AG08396 (cell line): ENCODE data around the gene GPR137.

Experiments used
- DNase-seq: peaks from one replicate; pipeline ENCODE4 v3.0.0; 2012; ENCODE audit warnings: low spot score, mixed read lengths

Gene GPR137

DNA sequence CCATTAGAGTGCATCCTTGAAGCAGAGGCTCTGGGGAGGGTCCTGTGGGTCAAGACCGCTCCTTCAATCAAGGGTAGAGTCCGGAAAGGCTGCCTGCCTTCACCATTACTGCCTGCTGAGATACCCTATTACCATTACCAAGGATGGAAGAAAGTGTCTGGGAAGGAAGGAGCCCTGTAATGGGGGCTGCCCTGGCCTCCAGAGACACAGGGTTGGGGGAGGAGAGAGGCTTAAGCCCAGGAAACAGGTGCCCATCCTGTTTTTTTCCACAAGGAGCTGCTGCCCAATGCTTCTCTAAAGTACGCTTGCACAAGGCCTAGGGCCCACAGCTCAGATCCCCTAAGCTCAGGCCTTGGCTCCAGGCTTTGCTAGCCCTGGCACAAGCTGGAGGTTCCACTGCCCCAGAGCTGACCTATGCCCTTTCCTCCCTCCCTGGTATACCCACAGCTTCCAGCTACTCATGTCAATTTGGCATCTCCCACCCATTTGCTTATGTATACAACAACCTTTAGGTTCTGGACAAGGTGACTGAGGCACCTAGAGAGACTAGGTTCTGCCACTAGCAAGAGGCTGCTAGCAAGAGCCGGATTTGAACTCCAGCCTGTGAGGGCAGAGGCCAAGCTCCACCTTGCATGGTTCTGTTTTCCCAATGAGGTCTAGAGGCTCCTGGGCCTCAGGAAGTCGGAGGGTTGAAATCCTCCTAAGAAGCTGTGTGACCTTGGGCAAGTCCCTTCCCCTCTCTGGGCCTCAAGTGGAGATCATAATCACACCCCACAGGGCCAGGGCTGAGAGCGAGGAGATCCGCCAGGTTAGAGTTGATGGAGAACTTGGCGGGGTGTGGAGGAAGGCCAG is 35.9 kb upstream of the GPR137 start:
- DNase-seq: no peak

DNA sequence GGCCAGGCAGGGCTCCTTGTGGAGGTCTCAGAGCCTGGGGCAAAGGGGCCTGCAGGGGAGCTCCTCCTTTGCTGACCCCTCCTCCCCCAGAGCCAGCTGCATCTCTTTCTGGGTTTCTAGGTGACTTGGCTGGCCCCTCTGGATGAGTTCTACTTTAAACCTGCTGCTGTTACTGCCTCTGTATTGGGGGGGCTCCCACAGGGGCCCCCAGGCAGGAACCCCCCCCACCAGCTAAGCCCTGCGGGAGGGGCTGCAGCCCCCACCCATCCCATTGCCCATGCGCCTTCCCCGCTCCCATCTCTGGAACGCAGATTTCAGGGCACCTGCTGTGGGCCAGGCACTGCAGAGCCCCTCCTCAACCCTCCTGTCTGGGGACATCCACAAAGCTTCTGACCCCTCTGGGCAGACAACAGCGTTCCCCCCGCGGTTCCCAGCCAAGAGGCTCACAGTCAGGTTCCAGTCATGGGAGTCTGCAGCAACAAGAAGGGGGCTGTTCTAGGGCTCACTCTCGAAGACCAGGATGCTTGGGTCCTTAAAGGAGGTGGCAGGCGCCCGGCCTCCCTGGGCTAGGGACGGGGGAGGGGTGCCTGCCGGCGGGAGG is 35.1 kb upstream of the GPR137 start:
- DNase-seq: no peak

- peak; percentile 92 for DNase-seq
Measured at GRCh38 chr11:64251016-64251752, 34.5 kb upstream of the GPR137 start, which contains the start of gene PLCB3. PLCB3 (plus strand) TSS chr11:64251530; CDS start chr11:64251650, 120 bp downstream.

DNA sequence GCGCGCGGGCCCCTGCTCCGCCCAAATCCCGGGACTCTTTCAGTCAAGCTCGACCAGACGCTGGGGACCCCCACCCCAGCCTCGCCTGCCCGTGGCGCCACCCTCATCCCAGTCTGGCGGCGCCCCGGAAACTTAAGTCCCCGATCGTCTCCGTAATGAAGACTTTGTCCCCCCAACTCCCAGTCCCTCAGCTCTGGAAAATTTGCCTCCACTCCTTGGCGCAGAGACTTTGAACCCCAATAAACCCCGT is 34.0 kb upstream of the GPR137 start:
- no peak for DNase-seq

GRCh38 chr11:64252003-64252872 is 33.4 kb upstream of the GPR137 start:
- peak; percentile 78 for DNase-seq

GRCh38 chr11:64253043-64253442 is 32.6 kb upstream of the GPR137 start:
- DNase-seq: no peak

DNA sequence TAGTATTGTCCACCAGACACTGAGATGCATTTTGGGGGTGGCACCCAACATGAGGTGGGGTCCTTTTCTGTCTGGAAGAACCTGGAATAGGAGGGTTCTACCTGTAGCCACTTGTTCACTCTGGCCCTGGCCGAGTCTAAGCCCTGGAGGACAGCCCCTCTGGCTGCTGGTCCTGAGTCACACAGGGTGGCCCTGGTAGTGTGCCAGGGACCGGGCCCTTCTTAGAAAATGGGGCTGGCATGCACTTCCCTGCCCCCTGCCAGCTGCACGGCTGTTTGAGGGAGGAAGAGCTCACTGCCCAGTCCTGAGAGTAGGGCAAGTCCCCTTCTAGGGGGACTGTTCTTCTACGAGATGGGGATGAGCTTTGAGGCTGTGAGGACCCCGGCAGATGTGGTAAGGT is 32.2 kb upstream of the GPR137 start:
- peak; percentile 57 for DNase-seq

GRCh38 chr11:64254326-64254725 is 31.3 kb upstream of the GPR137 start:
- no peak for DNase-seq

GRCh38 chr11:64255135-64256128 is 30.2 kb upstream of the GPR137 start:
- no peak for DNase-seq

DNA sequence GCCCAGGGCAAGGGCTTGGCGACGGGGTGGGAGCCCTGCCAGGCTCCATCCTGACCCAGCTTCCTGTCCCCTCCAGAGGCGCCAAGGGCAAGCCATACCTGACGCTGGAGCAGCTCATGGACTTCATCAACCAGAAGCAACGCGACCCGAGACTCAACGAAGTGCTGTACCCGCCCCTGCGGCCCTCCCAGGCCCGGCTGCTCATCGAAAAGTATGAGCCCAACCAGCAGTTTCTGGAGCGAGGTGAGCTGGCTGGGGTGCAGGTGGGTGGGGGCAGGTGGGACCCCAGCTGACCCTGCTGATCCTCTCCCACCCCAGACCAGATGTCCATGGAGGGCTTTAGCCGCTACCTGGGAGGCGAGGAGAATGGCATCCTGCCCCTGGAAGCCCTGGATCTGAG is 29.3 kb upstream of the GPR137 start:
- no peak for DNase-seq

GRCh38 chr11:64258356-64258755 is 27.3 kb upstream of the GPR137 start:
- no peak for DNase-seq

- no peak for DNase-seq
Measured at GRCh38 chr11:64258946-64259532, 26.6 kb upstream of the GPR137 start.

GRCh38 chr11:64259533-64260067 is 26.0 kb upstream of the GPR137 start:
- no peak for DNase-seq

DNA sequence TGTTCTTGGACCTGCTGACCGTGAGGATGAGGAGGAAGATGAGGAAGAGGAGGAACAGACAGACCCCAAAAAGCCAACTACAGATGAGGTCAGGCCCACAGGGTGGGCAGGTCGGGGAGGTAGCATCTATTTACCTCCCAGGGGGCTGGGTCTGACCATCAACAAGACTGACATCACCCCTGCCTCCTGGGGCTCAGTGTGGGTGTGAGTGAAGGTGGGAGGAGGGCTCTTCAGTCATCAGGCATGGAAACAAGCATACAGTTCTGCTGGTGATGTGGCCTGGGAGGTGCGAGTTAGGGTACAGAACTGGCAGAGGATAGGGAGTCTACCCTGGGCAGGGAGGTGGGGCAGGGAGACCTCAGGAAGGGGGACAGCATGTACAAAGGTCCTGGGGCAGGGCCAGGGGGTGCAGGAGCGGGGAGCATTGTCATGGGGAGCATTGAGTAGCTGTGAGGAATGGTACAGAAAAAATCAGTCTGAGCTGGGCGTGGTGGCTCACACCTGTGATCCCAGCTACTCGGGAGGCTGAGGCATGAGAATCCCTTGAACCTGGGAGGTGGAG is 25.4 kb upstream of the GPR137 start:
- no peak for DNase-seq

DNA sequence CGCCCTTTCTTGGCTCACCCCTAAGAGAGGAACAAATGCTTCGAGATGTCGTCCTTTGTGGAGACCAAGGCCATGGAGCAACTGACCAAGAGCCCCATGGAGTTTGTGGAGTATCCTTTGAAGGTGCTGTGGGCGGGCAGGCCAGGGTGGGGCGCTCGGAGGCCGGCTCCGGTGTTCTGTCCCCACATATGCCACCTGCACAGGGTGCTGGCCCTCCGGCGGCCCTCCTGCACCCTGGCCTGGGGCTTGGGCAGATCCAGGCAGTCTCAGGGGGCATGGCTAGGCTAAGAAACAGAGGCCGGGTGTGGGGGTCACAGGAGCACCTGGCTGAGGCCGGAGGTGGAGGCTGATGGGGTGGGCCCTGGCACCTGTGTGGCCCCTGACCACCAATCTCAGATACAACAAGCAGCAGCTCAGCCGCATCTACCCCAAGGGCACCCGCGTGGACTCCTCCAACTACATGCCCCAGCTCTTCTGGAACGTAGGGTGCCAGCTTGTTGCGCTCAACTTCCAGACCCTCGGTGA is 24.0 kb upstream of the GPR137 start:
- DNase-seq: no peak

DNA sequence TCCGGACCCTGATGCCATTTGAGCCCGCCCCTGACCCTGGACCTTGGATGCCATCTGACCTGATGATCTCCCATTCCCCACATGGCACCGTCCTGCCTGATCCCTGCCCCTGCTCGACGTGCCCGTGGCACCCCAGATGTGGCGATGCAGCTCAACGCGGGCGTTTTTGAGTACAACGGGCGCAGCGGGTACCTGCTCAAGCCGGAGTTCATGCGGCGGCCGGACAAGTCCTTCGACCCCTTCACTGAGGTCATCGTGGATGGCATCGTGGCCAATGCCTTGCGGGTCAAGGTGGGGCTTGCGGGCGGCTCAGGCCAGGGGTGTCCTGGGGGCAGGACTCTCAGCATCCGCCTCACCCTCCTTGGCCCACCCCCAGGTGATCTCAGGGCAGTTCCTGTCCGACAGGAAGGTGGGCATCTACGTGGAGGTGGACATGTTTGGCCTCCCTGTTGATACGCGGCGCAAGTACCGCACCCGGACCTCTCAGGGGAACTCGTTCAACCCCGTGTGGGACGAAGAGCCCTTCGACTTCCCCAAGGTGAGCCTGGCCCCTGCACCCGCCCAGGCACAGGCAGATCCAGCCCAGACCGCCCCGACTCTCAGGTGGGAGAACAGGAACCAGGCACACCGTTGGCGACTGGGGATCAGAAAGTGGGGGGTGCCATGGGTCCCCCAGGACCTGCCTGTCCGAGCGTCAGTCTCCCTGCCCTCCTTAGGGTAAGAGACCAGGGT is 23.2 kb upstream of the GPR137 start:
- no peak for DNase-seq

- DNase-seq: peak; percentile 37
Measured at GRCh38 chr11:64263021-64263946, 22.4 kb upstream of the GPR137 start.

GRCh38 chr11:64263947-64264317 is 21.7 kb upstream of the GPR137 start:
- DNase-seq: no peak
